SHP77 treated with DMSO at 0.1 percent for 48 hours (cell line): ENCODE results near the gene APOE.
"Not testable (repeated sequence)": the region's sequence is repeated elsewhere in the genome, so short reads cannot be mapped to it uniquely, and the experiment has no call there.

Experiments used
- DNase-seq: peaks from one replicate; lab custom pipeline; 2025; lab: John Stamatoyannopoulos, UW

Gene APOE

DNA sequence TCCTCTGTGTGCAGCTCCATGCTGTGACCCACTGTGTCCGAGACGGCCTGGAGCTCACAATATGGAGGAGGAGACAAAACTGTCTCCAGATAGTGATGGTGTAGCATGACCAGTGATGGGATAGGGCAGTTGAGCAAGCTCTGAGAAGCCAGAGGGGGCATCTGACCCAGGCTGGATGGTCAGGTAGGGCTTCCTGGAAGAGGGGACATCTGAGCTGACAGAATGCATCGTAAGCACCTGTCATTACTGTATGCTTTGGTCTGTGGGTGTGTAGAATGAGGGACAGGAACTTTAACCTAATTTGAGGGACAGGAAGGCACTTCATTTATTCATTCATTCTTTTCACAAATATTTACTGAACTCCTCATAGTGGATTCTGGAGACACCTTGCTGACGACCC lies 21.0 kb upstream of the APOE start:
- no peak for DNase-seq

- DNase-seq: no peak
These were observed 19.5 kb upstream of the APOE start for GRCh38 chr19:44886141-44886540.

DNA sequence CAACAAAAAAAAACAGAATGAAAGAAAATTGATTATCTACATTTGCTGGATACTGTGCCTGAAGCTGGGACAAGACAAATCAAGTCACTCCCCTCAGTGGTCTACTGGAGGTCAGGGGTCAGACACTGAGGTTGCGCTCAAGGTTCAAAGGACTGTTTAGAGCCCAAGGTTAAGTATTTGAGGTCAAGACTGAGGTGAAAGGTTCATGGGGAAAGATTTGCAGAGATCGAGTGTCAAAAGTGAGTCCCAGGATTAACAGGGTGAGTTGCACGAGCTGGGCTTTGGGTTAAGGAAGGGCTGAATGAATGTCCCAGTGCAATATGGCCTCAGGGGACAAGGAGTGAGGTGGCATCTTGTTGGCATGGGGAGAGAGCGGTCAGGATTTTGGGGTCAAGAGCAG lies 17.9 kb upstream of the APOE start:
- DNase-seq: no peak

DNA sequence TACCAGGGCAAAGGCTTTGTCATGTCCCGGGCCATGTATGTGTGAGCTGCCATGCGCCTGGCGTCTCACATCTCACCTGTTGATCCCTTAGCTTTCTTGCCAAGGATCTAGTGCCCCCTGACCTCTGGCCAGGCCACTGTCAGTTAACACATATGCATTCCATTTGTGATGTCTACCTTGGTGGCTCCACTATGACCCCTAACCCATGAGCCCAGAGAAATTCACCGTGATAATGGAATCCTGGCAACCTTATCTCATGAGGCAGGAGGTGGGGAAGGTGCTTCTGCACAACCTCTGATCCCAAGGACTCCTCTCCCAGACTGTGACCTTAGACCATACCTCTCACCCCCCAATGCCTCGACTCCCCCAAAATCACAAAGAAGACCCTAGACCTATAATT lies 17.3 kb upstream of the APOE start:
- DNase-seq: not testable (repeated sequence)

DNA sequence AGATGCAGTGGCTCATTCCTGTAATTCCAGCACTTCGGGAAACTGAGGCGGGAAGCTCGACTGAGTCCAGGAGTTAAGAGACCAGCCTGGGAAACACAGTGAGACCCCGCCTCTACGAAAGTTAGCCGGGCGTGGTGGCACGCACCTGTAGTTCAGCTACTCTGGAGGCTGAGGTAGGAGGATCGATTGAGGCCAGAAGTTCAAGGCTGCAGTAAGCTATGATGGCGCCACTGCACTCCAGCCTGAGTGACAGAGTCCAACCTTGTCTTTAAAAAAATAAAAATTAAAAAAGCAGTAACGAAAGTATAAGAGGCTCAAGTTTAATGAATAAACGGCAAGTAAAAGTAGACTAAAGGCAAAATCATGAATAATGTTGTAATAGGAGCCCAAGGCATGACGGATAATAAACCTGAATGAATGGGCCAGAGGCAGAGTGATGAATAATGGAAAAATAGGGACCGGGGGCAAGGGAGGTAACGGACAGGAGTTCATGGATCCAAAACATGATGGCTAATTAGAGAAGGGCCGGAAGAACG lies 15.7 kb upstream of the APOE start:
- DNase-seq: no peak

DNA sequence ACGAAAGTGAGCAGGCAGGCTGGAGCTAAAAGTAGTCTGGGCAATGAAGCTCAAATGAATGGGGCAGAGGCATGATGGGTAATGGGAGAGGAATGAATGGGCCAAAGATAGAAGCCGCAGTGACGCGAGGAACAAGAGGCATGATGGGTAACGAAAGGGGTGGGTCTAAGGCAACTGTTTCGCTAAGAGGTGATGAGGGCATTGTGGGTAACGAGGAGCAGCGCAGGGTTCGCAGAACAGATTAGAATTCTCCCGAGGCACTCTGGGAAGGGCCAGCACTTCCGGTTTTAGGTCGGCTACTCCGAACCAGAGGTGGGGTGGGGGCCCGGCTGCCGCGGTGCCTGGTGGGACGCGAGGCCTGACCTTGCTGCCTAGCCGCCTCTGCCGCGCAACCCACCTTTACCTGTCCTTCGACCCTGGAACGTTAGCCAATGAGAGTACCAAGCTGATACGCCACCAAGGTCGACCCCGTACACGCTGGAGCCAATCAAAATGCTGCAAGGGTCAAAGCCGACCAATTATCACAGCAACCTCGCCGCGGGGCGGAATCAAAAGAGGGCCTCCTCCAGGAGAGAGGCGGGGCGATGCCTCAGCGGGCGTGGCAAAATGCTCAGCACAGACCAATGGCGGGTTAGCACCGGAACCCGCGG lies 15.1 kb upstream of the APOE start:
- peak; percentile 100 for DNase-seq

- DNase-seq: peak; percentile 100
These were observed 14.3 kb upstream of the APOE start, which contains the start of gene TOMM40 for GRCh38 chr19:44891016-44891882. TSS of gene TOMM40 (plus strand) at chr19:44891254. CDS start at chr19:44891416, 162 bp downstream.

GRCh38 chr19:44892932-44893331 lies 12.7 kb upstream of the APOE start:
- no peak for DNase-seq

DNA sequence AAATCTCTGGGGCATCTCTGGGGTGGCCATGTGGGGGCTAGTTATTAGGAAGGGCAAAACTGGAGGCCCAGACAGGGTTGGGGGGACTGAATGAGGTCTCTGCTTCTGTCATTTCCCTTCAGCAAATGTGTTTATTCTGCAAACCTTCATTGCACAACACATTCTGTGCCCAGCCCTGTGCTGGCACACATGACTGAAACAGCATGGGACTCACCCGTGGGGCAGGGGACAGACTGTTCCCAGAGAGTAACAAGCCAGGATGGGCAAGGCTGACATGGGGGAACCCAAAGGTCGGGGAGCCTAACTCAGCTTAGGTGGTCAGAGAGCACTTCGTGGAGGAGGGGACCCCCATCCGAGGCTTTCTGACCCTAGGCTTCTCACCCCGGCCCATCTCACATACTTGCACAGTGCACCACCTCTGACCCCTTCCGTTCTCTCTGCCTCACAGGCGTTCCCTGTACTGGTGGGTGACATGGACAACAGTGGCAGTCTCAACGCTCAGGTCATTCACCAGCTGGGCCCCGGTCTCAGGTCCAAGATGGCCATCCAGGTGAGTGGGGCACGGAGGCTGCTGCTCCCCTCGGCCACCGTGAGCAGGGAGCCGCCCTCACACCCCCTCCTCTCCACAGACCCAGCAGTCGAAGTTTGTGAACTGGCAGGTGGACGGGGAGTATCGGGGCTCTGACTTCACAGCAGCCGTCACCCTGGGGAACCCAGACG lies 12.1 kb upstream of the APOE start:
- DNase-seq: no peak

GRCh38 chr19:44894052-44894400 lies 11.6 kb upstream of the APOE start:
- DNase-seq: no peak

DNA sequence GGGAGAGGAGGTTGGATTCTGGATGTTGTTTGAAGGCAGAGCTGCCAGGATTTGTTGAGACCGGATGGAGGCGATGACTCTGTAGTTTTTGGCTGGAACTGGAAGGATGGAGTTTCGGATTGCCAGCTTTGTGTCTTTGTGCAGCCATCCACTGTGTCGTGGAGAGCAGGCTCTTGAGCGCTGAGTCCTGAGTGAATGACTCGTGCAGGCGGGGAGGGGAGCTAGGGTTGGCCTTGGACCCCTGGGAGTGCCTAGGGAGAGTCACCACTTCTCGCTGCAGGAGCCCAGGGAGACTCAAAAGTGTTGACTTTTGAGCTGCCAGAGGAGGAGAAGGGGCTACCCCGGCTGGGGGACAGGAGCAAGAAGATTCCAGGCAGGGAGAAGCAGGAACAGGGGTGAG lies 10.7 kb upstream of the APOE start:
- no peak for DNase-seq

DNA sequence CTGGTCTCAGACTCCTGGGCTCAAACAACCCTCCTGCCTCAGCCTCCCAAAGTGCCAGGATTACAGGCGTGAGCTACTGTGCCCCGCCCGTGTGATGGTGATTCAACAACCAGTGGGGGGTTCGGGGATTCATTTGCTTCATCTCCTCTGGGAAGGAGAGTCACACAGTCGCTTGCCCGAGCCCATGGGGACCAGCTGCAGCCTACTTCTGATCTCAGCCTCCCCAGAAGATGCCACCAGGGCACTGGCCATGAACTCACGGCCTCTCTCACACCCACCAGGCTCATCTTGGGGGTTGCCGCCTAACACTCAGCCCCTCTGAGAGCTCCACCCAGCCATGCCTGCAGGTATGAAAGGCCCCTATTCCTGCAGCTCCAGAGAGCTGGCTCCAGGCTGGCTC lies 7.8 kb upstream of the APOE start:
- no peak for DNase-seq

DNA sequence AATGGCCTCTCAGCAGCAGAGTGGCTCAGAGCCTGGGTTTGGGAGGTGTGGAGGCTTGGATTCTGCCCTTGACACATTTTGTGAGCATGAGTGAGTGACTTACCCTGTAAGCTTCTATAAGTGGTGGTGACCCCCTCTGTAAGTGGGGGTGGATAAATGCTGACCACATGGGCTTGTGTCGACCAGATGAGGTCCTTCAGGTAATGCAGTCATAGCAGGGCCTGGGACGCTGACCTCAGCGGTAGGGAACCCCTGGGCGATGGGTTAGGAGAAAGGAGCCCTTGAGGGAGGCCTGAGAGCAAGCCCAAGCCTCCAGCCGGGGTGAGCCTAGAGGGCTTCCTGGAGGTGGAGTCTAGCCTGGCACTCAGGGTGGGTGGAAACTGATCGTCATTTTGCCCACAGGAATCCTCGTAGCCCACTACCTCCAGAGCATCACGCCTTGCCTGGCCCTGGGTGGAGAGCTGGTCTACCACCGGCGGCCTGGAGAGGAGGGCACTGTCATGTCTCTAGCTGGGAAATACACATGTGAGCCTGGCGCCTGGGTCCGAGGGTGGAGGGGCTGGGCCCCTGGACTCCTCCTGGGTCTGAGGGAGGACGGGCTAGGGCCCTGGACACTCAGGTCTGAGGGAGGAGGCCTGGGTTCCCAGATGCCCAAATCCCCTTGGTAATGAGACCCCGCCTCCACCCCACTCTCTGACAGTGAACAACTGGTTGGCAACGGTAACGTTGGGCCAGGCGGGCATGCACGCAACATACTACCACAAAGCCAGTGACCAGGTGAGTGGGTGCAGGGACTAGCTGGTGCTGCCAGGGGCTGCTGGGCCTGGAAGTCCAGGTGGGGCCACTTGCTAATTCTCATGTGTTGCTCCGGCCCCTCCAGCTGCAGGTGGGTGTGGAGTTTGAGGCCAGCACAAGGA lies 5.0 kb upstream of the APOE start:
- no peak for DNase-seq

DNA sequence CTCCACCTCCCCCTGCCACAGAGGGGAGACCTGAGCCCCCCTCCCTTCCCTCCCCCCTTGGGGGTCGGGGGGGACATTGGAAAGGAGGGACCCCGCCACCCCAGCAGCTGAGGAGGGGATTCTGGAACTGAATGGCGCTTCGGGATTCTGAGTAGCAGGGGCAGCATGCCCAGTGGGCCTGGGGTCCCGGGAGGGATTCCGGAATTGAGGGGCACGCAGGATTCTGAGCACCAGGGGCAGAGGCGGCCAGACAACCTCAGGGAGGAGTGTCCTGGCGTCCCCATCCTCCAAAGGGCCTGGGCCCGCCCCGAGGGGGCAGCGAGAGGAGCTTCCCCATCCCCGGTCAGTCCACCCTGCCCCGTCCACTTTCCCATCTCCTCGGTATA lies 2.4 kb upstream of the APOE start:
- DNase-seq: no peak

- DNase-seq: no peak
These were observed 1.8 kb upstream of the APOE start for GRCh38 chr19:44903602-44904425.

GRCh38 chr19:44904426-44904994 lies 1.1 kb upstream of the APOE start:
- no peak for DNase-seq

DNA sequence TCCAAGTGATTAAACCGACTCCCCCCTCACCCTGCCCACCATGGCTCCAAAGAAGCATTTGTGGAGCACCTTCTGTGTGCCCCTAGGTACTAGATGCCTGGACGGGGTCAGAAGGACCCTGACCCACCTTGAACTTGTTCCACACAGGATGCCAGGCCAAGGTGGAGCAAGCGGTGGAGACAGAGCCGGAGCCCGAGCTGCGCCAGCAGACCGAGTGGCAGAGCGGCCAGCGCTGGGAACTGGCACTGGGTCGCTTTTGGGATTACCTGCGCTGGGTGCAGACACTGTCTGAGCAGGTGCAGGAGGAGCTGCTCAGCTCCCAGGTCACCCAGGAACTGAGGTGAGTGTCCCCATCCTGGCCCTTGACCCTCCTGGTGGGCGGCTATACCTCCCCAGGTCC lies 2.0 kb downstream of the APOE start:
- no peak for DNase-seq

GRCh38 chr19:44908074-44908835 lies 2.7 kb downstream of the APOE start:
- DNase-seq: no peak

- no peak for DNase-seq
These were observed 3.3 kb downstream of the APOE start for GRCh38 chr19:44908836-44909261.

DNA sequence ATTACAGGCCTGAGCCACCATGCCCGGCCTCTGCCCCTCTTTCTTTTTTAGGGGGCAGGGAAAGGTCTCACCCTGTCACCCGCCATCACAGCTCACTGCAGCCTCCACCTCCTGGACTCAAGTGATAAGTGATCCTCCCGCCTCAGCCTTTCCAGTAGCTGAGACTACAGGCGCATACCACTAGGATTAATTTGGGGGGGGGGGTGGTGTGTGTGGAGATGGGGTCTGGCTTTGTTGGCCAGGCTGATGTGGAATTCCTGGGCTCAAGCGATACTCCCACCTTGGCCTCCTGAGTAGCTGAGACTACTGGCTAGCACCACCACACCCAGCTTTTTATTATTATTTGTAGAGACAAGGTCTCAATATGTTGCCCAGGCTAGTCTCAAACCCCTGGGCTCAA lies 4.2 kb downstream of the APOE start:
- no peak for DNase-seq
